HG02885 (cell line): Measurements from ENCODE around the gene CNGB1.
A peak's percentile ranks its signal among the peaks of the same experiment; 100 is the strongest.
"Not testable (repeated sequence)": the region's sequence is repeated elsewhere in the genome, so short reads cannot be mapped to it uniquely, and the experiment has no call there.

Source experiments
- ATAC-seq: cut with Tn5 transposase; IDR thresholded peaks from one replicate; pipeline ENCODE4 v1.9.1; 2021; ENCODE audit warnings: mild to moderate bottlenecking; ENCODE audit not compliant: unreplicated experiment, poor library complexity

Gene CNGB1

DNA sequence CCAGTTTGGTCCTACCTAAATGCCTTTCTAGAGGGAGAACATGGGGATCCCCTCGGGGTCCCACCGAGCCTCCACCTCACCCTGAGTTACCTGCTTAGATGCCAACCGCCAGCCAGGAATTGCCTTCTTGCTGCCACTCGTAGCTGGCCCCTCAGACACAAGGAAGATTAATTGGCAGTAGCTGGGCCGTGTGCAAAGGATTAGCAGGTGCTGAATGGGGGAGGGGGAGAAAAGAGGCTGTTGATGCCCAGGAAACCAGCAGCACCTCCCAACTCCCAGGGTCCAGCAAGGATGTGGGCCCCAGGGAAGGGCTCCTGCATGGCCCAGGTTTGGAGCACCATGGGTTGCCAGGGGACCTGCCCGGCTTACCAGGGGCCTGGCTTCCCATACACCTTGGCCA, at the start of gene CNGB1:
CNGB1 (minus strand) TSS at position 159 of the 400 bp plus-strand sequence. CDS start 3,842 bp downstream, outside the sequence.
- no peak for ATAC-seq

DNA sequence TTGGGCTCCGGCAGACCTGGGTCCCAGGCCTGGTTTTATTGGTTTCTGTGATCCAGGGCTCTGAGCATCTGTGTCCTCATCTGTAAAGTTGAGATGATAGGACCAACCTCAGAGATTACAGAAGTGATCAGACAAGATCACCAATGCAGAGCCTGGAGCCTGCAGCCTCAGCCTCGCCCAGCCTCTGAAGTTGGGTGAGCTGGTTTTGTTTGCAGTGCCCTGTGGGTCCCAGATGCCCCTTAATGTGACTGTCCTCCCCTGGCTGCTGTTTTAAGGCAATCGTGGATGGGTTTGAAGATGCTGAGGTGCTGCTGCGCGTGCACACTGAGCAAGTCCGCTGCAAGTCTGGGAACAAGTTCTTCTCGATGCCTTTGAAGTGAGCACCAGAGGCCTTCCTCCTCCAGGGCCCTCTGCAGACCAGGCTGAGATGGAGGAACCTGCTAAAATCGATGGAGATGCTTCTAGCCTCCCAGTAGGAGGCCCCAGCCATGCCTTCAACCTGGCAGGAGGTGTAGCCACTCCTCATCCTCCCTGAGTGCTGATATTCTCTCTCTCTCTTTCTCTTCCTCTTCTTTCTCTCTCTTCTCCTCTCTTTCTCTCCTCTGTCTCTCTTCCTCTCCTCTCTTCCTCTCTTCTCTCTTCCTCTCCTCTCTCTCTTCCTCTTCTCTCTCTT, 49.1 kb upstream of the CNGB1 start:
- no peak for ATAC-seq

DNA sequence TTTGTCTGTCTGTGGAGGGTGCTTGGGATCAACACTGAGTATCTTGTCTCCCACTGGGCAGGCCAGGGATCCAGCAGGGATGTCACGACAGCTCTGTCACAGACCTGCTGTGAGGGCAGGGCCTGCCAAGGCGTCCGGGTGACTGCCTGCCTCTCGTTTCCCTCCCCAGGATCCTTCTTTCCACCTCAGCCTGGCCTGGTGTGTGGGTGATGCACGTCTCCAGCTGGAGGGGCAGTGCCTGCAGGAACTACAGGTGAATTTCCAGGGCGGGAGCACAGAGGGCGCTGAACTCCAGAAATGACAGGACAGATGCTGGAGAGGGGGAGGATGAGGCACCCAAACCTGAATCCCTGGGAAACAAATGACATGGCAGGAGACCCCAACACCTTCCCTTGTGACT, 47.9 kb upstream of the CNGB1 start:
- no peak for ATAC-seq

DNA sequence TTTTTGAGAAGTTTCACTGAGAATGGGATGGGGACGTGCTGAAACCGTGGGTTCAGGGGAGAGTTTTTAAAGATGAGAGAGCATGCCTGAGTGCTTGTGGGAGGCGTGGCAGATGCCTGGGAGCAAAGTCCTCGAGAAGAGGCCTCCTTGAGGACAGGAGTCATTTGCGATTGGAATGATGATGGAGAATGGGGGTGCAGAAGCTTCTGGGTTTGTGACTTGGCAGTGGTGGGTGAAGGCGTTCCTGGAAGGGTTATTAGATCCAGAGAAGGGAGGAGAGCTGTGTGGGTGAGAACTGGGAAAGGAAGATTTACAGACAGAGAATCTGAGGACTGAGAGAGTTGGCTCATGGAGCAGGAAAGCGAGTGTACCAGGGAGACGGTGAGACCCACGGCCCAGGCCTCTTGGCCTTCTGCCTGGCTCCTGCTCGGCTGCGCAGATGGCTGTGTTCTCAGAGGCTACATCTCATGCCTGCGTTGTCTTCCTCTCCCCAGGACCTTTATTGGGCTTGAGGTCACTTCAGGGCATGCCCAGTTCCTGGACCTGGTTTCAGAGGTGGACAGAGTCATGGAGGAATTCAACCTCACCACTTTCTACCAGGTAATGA, 46.0 kb upstream of the CNGB1 start:
- ATAC-seq: no peak

DNA sequence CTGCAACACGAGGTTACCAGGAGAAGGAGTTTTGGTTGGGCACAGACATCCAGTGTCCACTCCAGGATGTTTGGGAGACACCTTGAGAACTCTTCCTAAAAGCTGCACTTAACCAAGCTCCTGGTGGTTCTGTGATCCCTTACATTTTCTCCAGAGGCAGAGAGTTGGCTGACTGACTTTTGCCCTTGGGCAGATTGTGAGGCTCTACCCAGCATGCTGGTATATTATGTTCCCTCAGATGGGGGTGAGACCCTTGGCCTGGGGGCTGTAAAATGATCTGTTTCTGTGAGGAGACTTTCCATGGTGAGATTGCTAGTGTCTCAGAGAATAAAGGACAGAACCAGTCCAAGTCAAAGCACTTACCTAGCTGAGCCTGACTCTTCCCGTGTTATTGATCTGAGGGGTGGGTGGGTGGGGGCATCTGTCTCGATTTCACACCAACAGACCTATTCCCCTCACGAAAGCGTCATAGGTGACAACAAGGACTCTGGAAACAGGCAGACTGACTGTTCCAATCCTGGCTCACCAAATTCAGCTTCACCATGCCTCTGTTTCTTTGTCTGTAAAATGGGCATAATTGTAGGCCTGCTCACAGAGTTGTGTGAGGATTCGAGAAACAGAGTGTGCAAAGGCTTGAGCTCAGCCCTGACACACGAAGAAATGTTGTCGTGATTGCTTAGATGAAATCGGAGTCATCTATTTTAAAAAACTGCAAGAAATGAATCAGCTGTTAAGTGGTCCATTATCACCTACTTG, 42.5 kb upstream of the CNGB1 start:
- ATAC-seq: no peak

DNA sequence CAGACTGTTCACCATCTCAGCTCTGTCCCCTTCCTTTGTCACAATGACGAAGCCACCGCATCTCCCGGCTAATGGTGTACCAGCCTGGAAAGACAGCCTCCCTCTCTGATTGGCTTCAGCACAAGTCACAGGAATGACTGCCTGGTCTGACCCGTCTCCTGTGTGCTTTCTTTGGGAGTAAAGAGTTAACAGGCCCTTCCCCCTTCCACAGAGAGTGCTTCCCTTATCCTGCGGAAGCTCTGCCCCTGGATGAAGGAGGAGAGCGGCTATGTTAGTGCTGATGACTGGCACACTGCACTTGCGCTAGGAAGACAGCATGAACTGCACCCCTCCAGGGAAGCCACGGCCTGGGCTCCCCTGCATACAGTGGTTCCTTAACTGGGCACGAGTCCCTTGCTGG, 41.6 kb upstream of the CNGB1 start:
- no peak for ATAC-seq

DNA sequence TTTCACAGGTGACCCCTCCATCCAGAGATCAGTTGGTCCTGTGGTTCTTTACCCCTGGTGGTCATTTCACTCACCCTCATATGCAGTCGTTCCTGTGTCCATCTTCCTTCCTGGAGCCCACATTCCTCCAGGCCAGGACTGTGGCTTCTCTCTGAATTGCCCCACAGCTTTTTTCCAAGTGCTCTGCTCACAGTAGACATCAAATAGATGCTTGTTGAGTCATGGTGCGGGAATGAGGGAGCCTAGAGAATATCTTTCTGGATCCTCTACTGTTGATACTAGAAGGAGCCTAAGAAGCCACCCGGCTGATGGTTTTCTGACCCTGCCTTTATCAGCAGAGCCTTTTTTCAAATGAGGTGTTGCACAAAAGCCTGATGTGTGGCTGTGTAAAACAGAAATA, 40.7 kb upstream of the CNGB1 start:
- no peak for ATAC-seq

DNA sequence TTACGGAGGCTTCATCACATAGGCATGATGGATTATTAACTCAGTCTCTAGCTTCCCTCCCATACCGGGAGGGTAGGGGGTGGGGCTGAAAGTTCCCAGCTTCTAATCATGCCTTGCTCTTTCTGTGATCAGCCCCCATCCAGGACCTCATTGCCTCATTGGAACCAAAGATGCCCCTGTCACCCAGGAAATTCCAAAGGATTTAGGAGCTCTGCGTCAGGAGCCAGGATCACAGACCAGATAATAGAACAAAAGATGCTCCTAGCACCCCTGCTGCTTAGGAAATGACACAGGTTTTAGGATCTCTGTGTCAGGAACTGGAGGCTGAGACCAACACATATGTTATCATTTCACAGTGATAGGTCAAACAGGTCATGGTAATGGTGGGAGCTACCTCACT, 40.0 kb upstream of the CNGB1 start:
- ATAC-seq: no peak

DNA sequence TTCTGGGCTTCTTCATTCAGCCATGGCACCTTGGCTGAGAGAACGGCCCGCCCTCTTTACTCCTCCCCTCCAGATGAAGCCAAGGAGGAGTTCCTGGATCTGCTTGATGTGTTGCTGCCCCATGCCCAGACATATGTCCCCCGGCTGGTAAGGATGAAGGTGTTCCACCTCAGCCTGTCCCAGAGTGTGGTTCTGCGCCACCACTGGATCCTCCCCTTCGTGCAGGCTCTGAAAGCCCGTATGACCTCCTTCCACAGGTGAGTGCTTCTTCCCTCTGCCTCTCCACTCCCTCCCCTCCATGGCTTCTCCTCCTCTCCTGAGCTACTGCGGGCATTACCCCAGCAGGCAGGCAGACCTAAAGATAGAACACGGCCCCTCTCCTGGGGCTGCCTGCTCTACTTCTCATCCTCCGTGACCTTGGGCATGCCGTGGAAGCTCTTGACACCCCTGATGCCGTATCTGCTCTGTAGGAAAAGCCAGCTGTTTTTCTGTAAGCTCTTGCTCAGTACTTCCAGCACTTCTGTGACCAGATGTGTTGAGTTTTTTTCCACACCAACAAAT, 39.0 kb upstream of the CNGB1 start:
- no peak for ATAC-seq

DNA sequence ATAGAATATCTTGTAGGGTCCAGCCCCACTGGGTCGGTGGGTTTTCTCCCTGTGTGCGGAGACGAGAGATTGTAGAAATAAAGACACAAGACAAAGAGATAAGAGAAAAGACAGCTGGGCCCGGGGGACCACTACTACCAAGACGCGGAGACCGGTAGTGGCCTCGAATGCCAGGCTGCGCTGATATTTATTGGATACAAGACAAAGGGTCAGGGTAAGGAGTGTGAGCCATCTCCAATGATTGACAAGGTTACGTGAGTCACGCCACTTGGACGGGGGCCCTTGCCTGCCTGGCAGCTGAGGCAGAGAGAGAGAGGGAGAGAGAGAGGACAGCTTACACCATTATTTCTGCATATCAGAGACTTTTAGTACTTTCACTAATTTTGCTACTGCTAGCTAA, 33.8 kb upstream of the CNGB1 start:
- ATAC-seq: not testable (repeated sequence)

DNA sequence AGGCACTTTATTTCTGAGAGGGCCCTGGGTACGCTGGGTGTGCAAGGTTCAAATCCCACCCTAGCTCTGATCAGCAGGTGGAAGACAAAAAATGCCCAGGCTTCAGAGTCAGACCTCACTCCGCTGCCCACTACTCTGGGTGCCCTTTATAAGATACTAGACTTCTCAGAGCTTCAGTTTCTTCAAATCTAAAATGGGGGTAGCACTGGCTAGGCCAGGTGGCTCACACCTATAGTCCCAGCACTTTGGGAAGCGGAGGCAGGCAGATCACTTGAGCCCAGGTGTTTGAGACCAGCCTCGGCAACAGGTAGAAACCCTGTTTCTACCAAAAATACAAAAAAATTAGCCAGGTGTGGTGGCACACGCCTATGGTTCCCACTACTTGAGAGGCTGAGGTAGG, 32.0 kb upstream of the CNGB1 start:
- ATAC-seq: no peak

DNA sequence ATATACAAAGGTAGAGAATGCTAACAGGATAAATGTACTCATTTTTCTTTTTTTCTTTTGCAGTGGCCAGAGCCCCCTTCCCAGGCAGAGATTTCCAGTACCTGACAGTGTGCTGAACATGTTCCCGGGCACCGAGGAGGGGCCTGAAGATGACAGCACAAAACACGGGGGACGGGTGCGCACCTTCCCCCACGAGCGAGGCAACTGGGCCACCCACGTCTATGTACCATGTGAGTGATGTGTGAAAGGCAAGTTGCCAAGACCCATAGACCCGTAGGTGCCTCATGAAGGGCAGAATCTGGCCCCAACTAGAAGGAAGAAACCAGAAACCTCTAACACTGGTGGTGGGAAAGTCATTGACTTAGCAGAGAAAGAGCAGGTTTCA, 31.5 kb upstream of the CNGB1 start:
- ATAC-seq: no peak

DNA sequence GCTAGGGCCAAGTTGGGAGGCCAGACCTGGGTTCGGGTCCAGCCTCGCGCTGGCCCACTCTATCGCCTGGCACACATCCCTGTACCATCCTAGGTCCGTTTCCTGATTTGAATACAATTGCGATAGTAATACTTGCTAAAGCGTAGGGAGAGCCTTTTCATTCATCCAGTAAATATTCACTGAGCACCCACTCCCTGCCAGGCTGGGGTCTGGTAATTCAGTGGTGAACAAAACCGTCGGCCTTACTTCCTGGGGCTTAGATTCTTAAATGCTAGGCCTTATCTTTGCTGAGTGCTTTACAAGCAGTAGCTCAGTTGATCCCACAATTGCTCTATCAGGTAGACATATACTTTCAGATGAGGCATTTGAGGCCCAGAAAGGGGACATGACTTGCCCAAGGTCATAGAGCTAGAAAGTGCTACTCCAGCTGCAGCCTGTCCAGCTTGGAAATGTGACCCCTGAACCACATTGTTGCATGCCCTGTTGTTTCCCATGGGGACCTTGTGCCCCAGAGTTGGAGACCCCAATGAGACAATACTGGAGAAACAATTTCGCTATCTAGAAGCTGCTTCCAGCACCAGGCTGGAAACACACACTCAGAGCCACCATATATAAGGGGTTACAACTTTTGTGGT, 31.0 kb upstream of the CNGB1 start:
- no peak for ATAC-seq

DNA sequence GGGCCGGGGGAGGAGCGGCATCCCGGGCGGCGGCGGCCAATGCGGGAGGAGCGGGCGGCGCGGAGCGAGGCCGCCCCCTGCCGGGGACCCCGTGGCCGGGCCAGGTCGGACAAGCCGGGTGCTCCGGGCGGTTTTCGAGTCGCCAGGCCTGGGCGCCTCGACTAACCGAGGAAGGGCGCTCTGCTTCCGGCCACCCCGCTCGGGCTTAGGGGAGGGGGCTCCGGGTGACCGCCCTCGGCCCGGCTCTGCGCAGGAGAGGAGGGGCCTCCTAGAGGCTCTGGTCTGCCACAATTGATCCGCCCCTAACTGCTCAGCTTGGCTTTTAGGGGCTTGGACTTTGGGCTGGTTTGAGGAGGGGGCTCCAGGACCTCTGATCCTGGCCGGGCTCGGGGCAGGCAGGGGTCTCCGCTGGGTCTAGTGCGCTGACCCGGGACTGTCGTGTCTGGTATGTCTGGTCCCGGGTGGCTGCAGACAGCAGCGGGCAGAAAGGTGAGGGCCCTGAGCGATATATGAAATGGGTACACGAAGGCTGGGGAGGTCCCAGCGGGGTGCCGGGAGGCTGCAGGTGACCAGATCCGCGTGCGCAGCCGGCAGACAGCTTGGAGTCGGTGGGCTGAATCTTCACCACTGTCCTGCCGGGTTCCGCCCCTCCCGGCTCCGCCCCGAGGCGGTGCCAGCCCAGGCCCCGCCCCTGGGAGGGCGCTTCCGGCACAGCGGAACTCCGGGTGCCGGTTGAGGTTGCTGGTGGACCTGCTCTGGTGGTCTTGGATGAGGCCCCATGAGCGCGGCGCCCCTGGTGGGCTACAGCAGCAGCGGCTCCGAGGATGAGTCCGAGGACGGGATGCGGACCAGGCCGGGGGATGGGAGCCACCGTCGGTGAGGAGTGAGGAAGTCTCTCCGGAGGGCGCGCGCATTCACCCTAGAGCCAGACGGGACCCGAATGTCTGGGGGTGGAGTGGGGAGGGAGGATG, 30.1 kb upstream of the CNGB1 start, which contains the start of gene USB1:
USB1 (plus strand) TSS at position 702 of the 971 bp plus-strand sequence; CDS start at position 779, 77 bp downstream.
- peak; percentile 81 for ATAC-seq

DNA sequence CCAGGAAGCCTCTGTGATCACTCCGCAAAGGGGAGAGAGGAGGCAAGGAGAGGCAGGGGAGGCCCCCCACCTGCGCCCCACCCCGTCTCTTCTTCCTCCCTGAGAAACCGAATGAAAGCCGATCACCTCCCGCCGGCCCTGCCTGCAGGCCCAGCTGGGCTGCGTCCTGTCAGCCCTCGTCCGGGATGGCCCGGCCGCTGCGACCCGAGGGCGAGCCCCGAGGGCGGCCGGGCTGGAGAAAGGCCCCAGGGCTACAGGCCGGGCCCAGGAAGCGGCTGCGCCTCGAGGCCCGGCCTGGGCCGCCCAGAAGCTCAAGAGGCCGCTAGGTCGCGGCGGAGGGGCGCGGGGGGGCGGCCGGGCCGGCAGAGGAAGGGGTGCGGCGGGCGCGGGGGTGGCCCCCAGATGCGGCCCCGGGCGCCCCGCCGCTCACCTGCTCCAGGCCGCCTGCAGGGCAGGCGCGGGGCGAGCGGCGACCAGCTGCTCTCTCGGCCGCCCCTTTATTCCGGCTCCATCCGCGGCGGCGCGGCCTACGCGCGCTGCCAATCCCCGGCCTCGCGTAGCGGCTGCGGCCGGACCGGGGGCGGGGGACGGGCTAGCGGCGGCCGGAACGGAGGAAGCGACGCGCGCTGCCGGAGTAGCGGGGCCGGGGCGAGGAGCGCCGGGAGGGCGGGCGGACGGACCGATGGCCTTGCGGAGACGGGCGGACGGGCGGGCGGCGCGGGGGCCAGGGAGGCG, 29.2 kb upstream of the CNGB1 start, which contains the start of gene ZNF319:
ZNF319 (minus strand) TSS at position 702 of the 735 bp plus-strand sequence. CDS start 2,407 bp downstream, outside the sequence.
- peak; percentile 27 for ATAC-seq

DNA sequence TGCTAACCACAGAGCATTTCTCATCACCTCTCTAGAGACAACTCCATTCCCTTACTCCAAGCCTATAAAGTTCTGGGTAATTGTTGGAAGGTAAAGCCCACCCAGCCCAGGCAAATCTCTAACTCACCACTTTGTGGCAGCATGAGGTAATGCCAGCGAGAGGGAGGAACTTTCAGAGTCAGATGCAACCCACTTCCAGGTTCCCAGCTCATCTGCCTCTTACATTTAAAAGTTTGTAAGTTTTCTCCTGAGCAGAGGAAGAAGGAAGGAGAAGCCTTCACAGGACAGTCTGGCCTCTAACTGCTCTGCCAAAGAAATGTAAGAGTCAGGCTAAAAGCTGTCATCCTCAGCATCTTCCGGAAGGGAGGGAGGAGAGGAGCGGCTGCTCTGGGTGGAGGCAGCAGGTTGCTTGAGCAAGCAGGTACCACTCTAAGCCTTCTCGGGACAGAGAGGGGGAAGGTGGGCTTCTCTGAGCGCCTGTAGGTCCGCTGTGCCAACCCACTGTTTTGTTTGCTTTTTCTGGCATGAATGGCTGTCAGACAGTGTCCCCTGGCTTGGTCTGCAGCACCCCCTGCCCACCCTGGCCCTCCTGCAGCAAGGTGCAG, 28.5 kb upstream of the CNGB1 start:
- no peak for ATAC-seq

DNA sequence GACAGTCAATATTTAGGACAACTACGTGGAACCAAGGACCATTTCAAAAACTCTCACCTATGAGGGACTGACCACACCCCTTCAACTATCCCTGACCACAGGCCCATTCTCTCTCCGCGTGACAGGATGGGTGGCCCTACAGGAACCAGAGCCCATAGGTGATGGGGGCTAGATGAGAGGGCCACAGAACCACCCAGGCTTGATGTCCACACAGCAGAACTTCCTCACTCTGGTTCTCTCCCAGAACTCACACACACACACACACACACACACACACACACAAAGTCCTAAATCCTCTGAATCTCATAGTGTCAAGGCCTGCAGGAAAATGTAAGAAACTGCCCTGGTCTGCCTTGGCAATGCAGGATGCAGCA, 28.1 kb upstream of the CNGB1 start:
- ATAC-seq: no peak

DNA sequence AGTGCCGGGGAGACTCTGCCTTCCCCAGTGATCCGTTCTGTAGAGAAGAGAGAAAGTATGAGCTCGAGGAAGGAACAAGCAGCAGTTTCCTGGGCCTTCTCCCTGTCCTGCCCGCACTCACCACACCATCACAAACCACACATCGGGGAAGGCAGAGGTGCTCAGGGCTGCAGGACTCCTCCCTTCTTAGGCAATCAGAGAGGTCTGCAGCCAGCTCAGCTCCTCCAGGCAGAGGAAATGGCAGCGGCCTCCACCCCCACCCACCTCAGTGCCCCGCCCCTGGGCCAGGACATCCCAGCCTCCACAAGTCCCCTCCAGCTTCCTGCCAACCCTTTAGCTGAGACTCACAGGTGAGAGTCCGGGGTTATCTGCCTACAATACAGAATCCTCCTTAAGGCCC, 27.6 kb upstream of the CNGB1 start:
- no peak for ATAC-seq
